Liver (tissue), 9 donors: ENCODE results near the gene PPM1N. TPM values are rescaled to one million over a fixed set of nuclear protein-coding genes. Genes with fewer than 3 reads are reported as not detected.
A peak's percentile ranks its signal among the peaks of the same experiment; 100 is the strongest.

Source experiments
- DNase-seq: peaks from one replicate; pipeline ENCODE4 v3.0.0-alpha.2; 2017; ENCODE audit warnings: low spot score
- H3K27ac ChIP-seq, 2 donors: one replicate each; pipeline ENCODE4 v1.7.0; 2013; ENCODE audit warnings: inconsistent platforms in 2 of 2, low read length in 2 of 2, control low read depth in 1 of 2, low read depth in 1 of 2, mild to moderate bottlenecking in 1 of 2
- H3K27me3 ChIP-seq, 4 donors: one replicate each; pipeline versions ENCODE4 v1.6.1 to v1.7.0; 2013; ENCODE audit warnings: low read length in 3 of 4, inconsistent platforms in 1 of 4, mild to moderate bottlenecking in 1 of 4, moderate library complexity in 1 of 4; ENCODE audit not compliant: control insufficient read depth in 4 of 4, insufficient read depth in 4 of 4
- H3K36me3 ChIP-seq, 4 donors: one replicate each; pipeline versions ENCODE4 v1.6.1 to v1.7.0; 2013; ENCODE audit warnings: low read length in 3 of 4, mild to moderate bottlenecking in 3 of 4, low read depth in 1 of 4, moderate library complexity in 1 of 4; ENCODE audit not compliant: control insufficient read depth in 4 of 4, insufficient read depth in 3 of 4
- H3K4me1 ChIP-seq, 4 donors: one replicate each; pipeline versions ENCODE4 v1.6.1 to v1.7.0; 2013; ENCODE audit warnings: low read length in 3 of 4, mild to moderate bottlenecking in 3 of 4, moderate library complexity in 1 of 4; ENCODE audit not compliant: control insufficient read depth in 4 of 4, insufficient read depth in 4 of 4
- H3K4me3 ChIP-seq, 3 donors: one replicate each; pipeline versions ENCODE4 v1.6.1 to v1.7.0; 2013; ENCODE audit warnings: low read length in 3 of 3, control low read depth in 1 of 3, low read depth in 1 of 3, mild to moderate bottlenecking in 1 of 3
- H3K9ac ChIP-seq, 2 donors: one replicate each; pipeline ENCODE4 v1.7.0; 2013; ENCODE audit warnings: low read length in 2 of 2, mild to moderate bottlenecking in 2 of 2, moderate library complexity in 2 of 2, control low read depth in 1 of 2, low read depth in 1 of 2
- H3K9me3 ChIP-seq, 4 donors: one replicate each; pipeline versions ENCODE4 v1.6.1 to v1.7.0; 2013; ENCODE audit warnings: low read length in 3 of 4; ENCODE audit not compliant: control insufficient read depth in 4 of 4
- FOXA1 ChIP-seq: IDR thresholded peaks from 2 replicates; pipeline ENCODE4 v1.6.1; 2016; ENCODE audit warnings: antibody characterized with exemption
- FOXA2 ChIP-seq: IDR thresholded peaks from 2 replicates; pipeline ENCODE4 v1.6.1; 2016; ENCODE audit warnings: antibody characterized with exemption
- HNF4G ChIP-seq: IDR thresholded peaks from 2 replicates; pipeline ENCODE4 v1.6.1; 2016; ENCODE audit warnings: antibody characterized with exemption
- JUND ChIP-seq, 2 donors: IDR thresholded peaks; 2 replicates each; pipeline ENCODE4 v1.6.1; 2016; ENCODE audit warnings: antibody characterized with exemption in 2 of 2
- MAX ChIP-seq: IDR thresholded peaks from 2 replicates; pipeline ENCODE4 v1.6.1; 2016; ENCODE audit warnings: antibody characterized with exemption
- NR2F2 ChIP-seq: IDR thresholded peaks from 2 replicates; pipeline ENCODE4 v1.6.1; 2016; ENCODE audit warnings: antibody characterized with exemption
- RAD21 ChIP-seq, 2 donors: IDR thresholded peaks; 2 replicates each; pipeline ENCODE4 v1.6.1; 2016; ENCODE audit warnings: antibody characterized with exemption in 2 of 2, mild to moderate bottlenecking in 2 of 2
- SP1 ChIP-seq: IDR thresholded peaks from 2 replicates; pipeline ENCODE4 v1.6.1; 2018; ENCODE audit warnings: antibody characterized with exemption, mild to moderate bottlenecking
- TAF1 ChIP-seq: conservative IDR thresholded peaks from 2 replicates; pipeline ENCODE4 v1.6.1; 2016; ENCODE audit warnings: antibody characterized with exemption, mild to moderate bottlenecking
- YY1 ChIP-seq: IDR thresholded peaks from 2 replicates; pipeline ENCODE4 v1.6.1; 2016; ENCODE audit warnings: antibody characterized with exemption, mild to moderate bottlenecking
- WGBS: extraction: QIAGEN DNeasy Blood & Tissue Kit; methylation state at CpG from one replicate; pipeline ENCODE4 v1.1.7; 2013; 5-methylcytosine and 5-hydroxymethylcytosine counted together
- polyA plus RNA-seq, 2 donors: library from polyadenylated mRNA; stranded (reverse) in 1 of 2; unstranded in 1 of 2; fragments of 200-250 nt in 1 of 2; fragments of >200 nt in 1 of 2; fragmentation: Nextera tagmentation in 1 of 2; extraction: Ambion mirVana in 1 of 2; gene quantifications; one replicate each; pipeline versions ENCODE4 v1.2.1 to v1.2.3, GENCODE V29; 2013 to 2015
- total RNA-seq, 2 donors: library from RNA; depleted of rRNA; stranded (reverse); fragments of >200 nt; gene quantifications; one replicate each; pipeline ENCODE4 v1.2.3, GENCODE V29; 2014
- TF ChIP-seq, protein P1 (sequence below): IDR thresholded peaks from 2 replicates; pipeline ENCODE4 v1.6.1; 2016; ENCODE audit warnings: antibody characterized with exemption
- TF ChIP-seq, protein P2 (sequence below): fragments of 150-350 bp; IDR thresholded peaks from 2 replicates; pipeline ENCODE4 v1.5.1; 2017; ENCODE audit warnings: improper control_type of control experiment, low read depth, low read length; ENCODE audit not compliant: missing input control
- TF ChIP-seq, protein P3 (sequence below): IDR thresholded peaks from 2 replicates; pipeline ENCODE4 v1.6.1; 2016; ENCODE audit warnings: antibody characterized with exemption, mild to moderate bottlenecking
- TF ChIP-seq, protein P4 (sequence below): IDR thresholded peaks from 2 replicates; pipeline ENCODE4 v1.6.1; 2016; ENCODE audit warnings: antibody characterized with exemption
- donor health status: healthy.
- donor health status: healthy.
- donor health status: healthy.
- donor health status: healthy.
- donor health status: healthy.

PPM1N gene
- total and polyA plus RNA-seq, 4 donors, result 0.17 to 1.5 (median 0.47) TPM

DNA sequence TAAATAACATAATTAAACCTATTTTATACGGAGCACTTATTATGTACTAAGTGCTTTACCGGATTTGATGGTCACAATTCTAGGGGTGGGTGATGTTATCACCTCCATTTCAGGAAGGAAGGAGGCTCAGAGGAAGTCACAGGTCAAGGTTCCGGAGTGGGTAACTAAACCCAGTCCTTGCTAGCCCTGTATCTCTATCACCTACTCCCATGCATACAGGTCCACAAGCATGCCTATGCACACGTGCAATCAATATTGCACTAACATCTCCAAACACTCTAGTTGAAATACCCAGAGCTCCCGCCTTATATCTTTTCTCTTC, 48.3 kb upstream of the PPM1N start:
- Histone ChIP-seq H3K9me3 (no peaks in the 10 kb centered on the region), H3K4me1 (peaks cover 0 to 15% (median 2%) of the 10 kb centered on the region in 4 donors), H3K9ac (peak overlapping the region; percentile 1 to 8), H3K27me3 (no peaks in the 10 kb centered on the region), H3K36me3 (no peaks in the 10 kb centered on the region), H3K27ac (peak overlapping the region; percentile 37 to 47), H3K4me3 (peak overlapping the region; percentile 33 to 54 (median 36))
- no peak for TF ChIP-seq JUND (IDR thresholded peaks at IDR 0.05)
- TF ChIP-seq SP1, result no peak
- no peak for TF ChIP-seq MAX
- no peak for TF ChIP-seq TAF1
- no peak for TF ChIP-seq FOXA2
- no peak for TF ChIP-seq FOXA1
- TF ChIP-seq RAD21 (IDR thresholded peaks at IDR 0.05), result no peak
- TF ChIP-seq YY1, result no peak
- no peak for TF ChIP-seq NR2F2
- TF ChIP-seq HNF4G, result no peak
- TF ChIP-seq, protein P1, sequence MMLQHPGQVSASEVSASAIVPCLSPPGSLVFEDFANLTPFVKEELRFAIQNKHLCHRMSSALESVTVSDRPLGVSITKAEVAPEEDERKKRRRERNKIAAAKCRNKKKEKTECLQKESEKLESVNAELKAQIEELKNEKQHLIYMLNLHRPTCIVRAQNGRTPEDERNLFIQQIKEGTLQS, result no peak
- TF ChIP-seq, protein P2, sequence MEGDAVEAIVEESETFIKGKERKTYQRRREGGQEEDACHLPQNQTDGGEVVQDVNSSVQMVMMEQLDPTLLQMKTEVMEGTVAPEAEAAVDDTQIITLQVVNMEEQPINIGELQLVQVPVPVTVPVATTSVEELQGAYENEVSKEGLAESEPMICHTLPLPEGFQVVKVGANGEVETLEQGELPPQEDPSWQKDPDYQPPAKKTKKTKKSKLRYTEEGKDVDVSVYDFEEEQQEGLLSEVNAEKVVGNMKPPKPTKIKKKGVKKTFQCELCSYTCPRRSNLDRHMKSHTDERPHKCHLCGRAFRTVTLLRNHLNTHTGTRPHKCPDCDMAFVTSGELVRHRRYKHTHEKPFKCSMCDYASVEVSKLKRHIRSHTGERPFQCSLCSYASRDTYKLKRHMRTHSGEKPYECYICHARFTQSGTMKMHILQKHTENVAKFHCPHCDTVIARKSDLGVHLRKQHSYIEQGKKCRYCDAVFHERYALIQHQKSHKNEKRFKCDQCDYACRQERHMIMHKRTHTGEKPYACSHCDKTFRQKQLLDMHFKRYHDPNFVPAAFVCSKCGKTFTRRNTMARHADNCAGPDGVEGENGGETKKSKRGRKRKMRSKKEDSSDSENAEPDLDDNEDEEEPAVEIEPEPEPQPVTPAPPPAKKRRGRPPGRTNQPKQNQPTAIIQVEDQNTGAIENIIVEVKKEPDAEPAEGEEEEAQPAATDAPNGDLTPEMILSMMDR, result no peak
- TF ChIP-seq, protein P3, sequence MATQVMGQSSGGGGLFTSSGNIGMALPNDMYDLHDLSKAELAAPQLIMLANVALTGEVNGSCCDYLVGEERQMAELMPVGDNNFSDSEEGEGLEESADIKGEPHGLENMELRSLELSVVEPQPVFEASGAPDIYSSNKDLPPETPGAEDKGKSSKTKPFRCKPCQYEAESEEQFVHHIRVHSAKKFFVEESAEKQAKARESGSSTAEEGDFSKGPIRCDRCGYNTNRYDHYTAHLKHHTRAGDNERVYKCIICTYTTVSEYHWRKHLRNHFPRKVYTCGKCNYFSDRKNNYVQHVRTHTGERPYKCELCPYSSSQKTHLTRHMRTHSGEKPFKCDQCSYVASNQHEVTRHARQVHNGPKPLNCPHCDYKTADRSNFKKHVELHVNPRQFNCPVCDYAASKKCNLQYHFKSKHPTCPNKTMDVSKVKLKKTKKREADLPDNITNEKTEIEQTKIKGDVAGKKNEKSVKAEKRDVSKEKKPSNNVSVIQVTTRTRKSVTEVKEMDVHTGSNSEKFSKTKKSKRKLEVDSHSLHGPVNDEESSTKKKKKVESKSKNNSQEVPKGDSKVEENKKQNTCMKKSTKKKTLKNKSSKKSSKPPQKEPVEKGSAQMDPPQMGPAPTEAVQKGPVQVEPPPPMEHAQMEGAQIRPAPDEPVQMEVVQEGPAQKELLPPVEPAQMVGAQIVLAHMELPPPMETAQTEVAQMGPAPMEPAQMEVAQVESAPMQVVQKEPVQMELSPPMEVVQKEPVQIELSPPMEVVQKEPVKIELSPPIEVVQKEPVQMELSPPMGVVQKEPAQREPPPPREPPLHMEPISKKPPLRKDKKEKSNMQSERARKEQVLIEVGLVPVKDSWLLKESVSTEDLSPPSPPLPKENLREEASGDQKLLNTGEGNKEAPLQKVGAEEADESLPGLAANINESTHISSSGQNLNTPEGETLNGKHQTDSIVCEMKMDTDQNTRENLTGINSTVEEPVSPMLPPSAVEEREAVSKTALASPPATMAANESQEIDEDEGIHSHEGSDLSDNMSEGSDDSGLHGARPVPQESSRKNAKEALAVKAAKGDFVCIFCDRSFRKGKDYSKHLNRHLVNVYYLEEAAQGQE, result no peak
- WGBS, result 39% methylated on average over 5 of the region's 5 CpGs
- no peak for DNase-seq

- H3K27me3 ChIP-seq, result no peaks in the 10 kb centered on the region
- H3K27ac ChIP-seq, result peak overlapping the region; percentile 36 to 66
- TF ChIP-seq, protein P4, sequence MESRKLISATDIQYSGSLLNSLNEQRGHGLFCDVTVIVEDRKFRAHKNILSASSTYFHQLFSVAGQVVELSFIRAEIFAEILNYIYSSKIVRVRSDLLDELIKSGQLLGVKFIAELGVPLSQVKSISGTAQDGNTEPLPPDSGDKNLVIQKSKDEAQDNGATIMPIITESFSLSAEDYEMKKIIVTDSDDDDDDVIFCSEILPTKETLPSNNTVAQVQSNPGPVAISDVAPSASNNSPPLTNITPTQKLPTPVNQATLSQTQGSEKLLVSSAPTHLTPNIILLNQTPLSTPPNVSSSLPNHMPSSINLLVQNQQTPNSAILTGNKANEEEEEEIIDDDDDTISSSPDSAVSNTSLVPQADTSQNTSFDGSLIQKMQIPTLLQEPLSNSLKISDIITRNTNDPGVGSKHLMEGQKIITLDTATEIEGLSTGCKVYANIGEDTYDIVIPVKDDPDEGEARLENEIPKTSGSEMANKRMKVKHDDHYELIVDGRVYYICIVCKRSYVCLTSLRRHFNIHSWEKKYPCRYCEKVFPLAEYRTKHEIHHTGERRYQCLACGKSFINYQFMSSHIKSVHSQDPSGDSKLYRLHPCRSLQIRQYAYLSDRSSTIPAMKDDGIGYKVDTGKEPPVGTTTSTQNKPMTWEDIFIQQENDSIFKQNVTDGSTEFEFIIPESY, result no peak
- TF ChIP-seq, protein P3, result peak; percentile 25
- no peak overlapping the region for H3K9ac ChIP-seq
- peaks cover 0 to 15% (median 6%) of the 10 kb centered on the region in 4 donors for H3K4me1 ChIP-seq
- DNase-seq, result no peak
- WGBS, result 12% methylated on average over 28 of the region's 28 CpGs
- H3K4me3 ChIP-seq, result peak overlapping the region; percentile 37 to 54 (median 52)
- H3K36me3 ChIP-seq, result no peaks in the 10 kb centered on the region
- H3K9me3 ChIP-seq, result no peaks in the 10 kb centered on the region
Measured at GRCh38 chr19:45451131-45451849, 47.0 kb upstream of the PPM1N start.
